Hippocampal formation (tissue), 2 donors: ENCODE data around the gene DOLK.
A peak's percentile ranks its signal among the peaks of the same experiment; 100 is the strongest.
"Not testable (repeated sequence)": the region's sequence is repeated elsewhere in the genome, so short reads cannot be mapped to it uniquely, and the experiment has no call there.

Experiments
- DNase-seq, 2 donors: peaks; one replicate each; lab custom pipeline; 2025; lab: John Stamatoyannopoulos, UW

Gene DOLK

GRCh38 chr9:128947527-128948301 is at the start of gene DOLK, which contains the start of gene NUP188:
DOLK (minus strand) TSS chr9:128947603; CDS start chr9:128947303, 300 bp downstream.
NUP188 (plus strand) TSS chr9:128947699; CDS start chr9:128947720, 21 bp downstream.
- DNase-seq = peak; percentile 89 to 93

GRCh38 chr9:128995791-128996190 is 48.4 kb upstream of the DOLK start:
- DNase-seq = peak; percentile 23 to 44

- DNase-seq = peak; percentile 50 to 63
These were observed 45.6 kb upstream of the DOLK start for GRCh38 chr9:128992995-128993394.

DNA sequence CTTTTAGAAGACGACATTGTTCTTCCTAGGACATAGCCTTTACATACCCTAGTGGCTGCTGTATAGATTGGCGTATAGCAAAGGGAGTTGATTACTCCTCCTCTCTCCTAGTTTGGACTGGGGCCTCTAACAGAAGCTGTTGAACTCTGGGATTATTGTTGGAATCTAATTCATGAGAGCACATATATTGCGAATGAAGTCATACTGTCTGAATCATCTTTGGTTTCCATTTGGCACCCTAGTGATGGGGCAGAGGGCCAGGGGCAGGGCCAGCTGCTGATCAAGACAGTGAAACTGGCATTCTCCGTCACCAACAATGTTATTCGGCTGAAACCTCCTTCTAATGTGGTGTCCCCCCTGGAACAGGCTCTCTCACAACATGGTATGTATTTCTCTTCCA is 40.4 kb upstream of the DOLK start:
- peak in 1 of 2 donors; percentile 33 for DNase-seq

GRCh38 chr9:128986671-128987070 is 39.3 kb upstream of the DOLK start:
- DNase-seq = no peak

DNA sequence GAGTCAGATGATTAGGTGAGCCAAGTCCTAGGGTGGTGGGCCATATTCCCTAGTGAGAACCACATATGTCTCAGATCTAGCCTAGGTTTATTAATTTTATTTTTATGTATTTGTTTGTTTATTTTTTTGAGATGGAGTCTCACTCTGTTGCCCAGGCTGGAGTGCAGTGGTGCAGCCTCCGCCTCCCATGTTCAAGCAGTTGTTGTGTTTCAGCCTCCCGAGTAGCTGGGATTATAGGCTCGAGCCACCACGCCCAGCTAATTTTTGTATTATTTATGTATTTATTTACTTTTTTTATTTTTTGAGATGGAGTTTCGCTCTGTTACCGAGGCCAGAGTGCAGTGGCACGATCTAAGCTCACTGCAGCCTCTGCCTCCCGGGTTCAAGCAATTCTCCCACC is 36.1 kb upstream of the DOLK start:
- DNase-seq = no peak

DNA sequence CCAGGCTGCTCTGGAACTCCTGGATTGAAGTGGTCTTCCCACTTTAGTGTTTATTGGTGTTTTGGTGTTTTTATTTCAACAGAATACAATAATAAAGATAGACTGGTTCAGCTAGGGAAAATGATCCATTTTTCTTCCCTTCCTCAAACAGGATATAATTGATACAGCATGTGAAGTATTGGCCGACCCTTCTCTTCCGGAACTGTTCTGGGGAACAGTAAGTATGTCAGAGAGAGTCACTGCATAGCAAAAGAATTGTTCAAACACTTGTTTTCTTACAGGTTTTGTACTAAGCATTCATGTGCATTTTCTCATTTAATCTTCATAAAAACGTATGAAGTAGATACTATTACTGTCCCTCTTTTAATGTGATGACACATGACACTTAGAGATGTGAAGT is 31.7 kb upstream of the DOLK start:
- DNase-seq = no peak

- no peak for DNase-seq
These were observed 25.6 kb upstream of the DOLK start for GRCh38 chr9:128972956-128973355.

DNA sequence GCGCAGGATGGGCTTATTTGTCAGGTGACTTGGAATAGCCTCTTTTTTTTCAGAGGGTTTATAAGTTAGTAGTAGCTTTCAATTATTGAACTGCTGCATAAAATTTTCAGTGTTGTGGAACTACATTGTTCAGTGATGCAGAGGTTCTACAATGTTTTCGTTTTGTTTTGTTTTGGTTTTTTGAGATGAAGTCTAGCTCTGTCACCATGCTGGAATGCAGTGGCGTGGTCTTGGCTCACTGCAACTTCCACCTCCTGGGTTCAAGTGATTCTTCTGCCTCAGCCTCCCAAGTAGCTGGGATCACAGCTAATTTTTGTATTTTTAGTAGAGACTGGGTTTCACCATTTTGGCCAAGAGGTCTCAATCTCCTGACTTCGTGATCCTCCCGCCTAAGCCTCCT is 22.1 kb upstream of the DOLK start:
- DNase-seq = no peak

DNA sequence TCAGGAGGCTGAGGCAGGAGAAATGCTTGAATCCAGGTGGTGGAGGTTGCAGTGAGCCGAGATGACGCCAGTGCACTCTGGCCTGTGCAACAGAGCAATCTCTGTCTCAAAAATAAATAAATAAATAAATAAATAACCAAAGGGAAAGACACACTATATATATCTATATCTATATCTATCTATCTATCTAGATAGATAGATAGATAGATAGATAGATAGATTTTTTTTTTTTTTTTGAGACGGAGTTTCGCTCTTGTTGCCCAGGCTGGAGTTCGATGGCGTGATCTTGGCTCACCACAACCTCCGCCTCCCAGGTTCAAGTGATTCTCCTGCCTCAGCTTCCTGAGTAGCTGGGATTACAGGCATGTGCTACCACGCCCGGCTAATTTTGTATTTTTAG is 14.0 kb upstream of the DOLK start:
- DNase-seq = not testable (repeated sequence)

GRCh38 chr9:128947277-128947526 is 201 bp downstream of the DOLK start:
- no peak for DNase-seq

DNA sequence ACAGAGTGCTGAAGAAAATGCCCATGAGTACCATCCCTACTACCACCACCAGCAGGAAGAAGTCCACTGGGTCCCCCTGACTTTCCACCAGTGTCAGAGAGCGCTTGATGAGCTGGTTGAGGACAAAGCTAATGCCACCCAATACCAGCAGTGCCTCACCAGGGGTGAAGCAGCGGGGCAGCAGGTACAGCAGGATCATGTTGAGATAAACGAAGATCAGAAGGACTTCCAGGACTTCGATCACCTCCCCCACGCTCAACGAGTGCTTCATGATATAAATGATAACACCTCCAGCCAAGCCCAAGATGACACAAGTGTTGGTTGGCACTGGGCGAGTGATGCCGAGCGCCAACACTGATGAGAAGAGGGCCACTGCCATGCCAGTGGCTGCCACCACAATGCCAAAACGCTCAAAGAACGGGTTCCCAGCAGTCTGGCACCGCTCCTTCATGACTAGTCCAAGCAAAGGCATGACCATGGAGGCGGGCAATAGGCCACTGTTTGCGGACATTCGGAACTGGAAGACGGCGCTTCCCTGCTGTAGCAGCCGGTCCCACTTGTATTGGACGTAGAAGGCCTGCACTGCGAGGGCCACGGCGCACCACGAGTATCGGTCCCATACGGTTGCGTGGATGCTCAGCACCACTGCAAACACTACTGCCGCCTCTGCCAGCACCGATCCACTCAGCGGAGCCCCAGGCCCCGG is 679 bp downstream of the DOLK start:
- no peak for DNase-seq

- no peak for DNase-seq
These were observed 1.5 kb downstream of the DOLK start for GRCh38 chr9:128945798-128946501.

DNA sequence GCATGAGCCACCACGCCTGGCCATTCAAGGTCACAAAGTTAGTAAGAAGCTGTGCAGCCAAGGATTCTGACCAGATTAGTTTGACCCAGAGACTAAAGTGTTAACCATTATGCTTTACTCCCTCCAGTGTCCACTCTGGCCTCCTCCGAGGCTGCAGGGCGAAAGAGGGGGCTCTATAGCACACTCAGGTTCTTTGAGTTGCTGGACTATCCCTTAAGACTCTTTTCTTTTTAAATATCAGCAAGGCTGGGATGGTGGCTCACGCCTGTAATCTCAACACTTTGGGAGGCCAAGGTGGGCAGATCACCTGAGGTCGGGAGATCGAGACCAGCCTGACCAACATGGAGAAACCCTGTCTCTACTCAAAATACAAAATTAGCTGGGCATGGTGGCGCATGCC is 2.4 kb downstream of the DOLK start:
- not testable (repeated sequence) for DNase-seq

DNA sequence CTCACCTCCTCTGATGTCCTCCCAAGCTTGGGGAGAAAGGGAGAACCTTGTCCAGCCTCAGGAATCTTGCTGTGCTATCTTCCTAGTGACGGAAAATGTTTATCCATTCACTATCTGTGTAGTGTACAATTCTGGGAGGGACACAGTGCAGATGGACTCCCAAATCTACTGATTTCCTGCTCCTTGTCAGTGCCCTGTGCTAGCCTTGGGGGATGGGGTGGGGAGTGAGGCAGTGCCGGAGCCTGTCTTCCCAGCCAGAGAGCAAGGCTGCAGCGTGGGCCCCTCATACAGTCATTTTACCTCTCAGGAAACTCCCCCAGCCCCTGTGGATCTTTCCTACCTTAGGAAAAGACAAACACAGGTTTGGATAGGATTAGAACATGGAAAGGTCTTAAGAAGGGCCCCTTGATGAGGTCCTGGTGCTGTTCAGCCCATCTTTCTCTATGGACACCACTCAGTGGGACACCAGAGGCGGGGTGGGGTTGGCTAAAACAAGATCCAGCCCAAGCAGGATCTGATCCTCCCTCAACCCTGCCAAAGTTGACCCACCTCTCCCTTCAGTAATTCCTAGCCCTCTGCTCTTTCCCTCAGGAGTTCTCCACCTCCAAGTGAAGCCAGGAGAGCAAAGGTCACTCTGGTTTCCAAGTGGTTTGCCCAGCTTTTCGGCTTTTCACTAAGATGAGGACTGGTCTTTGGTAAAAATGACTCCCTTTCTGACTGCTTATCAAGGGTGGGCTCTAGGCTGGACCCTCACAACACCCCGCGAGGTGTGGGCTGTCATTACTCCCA is 3.4 kb downstream of the DOLK start:
- DNase-seq = no peak

DNA sequence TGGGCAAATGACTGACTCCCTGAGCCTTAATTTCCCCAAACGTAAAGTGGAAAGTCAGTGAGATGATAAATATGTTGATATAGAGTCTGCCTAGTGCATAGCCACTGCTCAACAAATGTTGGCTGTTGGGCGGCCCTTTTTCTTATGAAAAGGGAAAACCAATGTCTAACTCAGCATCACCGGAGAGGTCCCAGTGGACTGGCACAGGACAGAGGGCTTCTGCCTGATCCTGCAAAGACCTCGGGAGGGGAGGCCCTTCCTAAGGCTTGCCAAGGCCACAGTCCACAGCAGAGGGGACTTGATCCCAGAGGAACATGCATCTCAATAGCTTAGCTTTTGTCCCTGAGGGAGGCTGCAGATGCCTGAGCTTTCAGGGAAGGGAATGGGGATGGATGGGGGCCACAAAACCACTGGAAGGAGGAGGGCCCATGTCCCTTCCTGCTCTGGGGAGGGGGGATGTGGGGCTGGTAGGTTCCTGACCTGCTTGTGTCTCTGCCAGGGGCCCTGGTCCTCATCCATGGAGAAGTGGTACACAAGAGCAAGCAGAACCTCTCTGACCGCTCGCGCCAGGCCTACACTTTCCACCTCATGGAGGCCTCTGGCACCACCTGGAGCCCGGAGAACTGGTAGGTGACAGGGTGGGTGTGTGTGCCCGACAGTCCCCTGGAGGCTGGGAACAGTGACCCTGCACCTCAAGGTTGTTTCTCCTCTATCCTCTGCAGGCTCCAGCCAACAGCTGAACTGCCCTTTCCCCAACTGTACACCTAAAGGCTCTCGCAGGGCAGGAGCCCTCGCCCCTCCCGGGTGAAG is 6.3 kb downstream of the DOLK start:
- DNase-seq = no peak

DNA sequence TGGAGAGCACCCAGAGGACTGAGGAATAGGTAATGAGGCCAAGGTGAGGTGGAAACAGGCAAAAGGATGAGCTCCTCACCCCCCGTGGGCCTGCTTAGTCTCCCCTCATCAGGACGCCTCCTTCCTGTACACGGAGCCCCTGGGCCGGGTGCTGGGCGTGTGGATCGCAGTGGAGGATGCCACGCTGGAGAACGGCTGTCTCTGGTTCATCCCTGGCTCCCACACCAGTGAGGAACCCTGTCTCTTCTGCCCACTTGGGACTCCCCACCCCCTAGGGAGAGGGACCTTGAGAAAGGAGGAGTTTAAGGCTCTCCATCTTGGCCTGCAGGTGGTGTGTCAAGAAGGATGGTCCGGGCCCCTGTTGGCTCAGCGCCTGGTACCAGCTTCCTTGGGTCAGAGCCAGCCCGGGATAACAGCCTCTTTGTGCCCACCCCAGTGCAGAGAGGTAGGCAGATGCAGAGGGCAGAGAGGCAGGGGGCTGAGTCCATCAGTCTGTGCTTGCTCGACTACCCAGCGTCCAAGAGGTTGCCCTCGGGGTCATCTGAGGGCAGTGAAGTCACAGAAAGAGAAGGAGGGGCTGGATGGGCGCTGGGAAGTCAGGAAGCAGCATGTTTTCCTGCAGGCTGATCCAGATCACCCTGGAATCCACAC is 7.0 kb downstream of the DOLK start:
- DNase-seq = no peak

- no peak for DNase-seq
These were observed 9.9 kb downstream of the DOLK start for GRCh38 chr9:128937310-128938165.

GRCh38 chr9:128936171-128936865 is 11.1 kb downstream of the DOLK start:
- DNase-seq = no peak
